Measurements from ENCODE around the gene RPL39. TPM values are rescaled to one million over a fixed set of nuclear protein-coding genes. Genes with fewer than 3 reads are reported as not detected.
A peak's percentile ranks its signal among the peaks of the same experiment; 100 is the strongest.

The RPL39 gene
- total RNA-seq, 1 donor from 2014 or later, result 1,492 TPM

- DNase-seq (ENCODE audit: low read depth), result no peak
- H3K4me1 ChIP-seq (ENCODE audit: insufficient read depth, low read length), result peaks cover 3% of the 10 kb centered on the region
- H3K4me2 ChIP-seq (ENCODE audit: low read length), result no peak overlapping the region
- Mint-ChIP-seq H3K9me3 (ENCODE audit: unreplicated experiment) (no peaks in the 10 kb centered on the region), H3K27ac (ENCODE audit: unreplicated experiment) (no peak overlapping the region), H3K27me3 (ENCODE audit: low read depth, unreplicated experiment) (peaks cover 11% of the 10 kb centered on the region), H3K4me3 (ENCODE audit: unreplicated experiment) (peak overlapping the region; percentile 83), H3K36me3 (ENCODE audit: low read depth, unreplicated experiment) (no peaks in the 10 kb centered on the region), H3K4me1 (ENCODE audit: low read depth, unreplicated experiment) (peaks cover 8% of the 10 kb centered on the region)
- H3K9me3 ChIP-seq (ENCODE audit: insufficient read depth, low read depth, low read length), result no peaks in the 10 kb centered on the region
- H3K4me3 ChIP-seq (ENCODE audit: insufficient read depth, low read depth, low read length), result no peak overlapping the region
- no peaks in the 10 kb centered on the region for H3K27me3 ChIP-seq (ENCODE audit: insufficient read depth, low read length)
- H3K79me2 ChIP-seq (ENCODE audit: insufficient read depth, low read length), result no peaks in the 10 kb centered on the region
- no peaks in the 10 kb centered on the region for H4K20me1 ChIP-seq (ENCODE audit: insufficient read depth, low read length)
- no peaks in the 10 kb centered on the region for H3K36me3 ChIP-seq (ENCODE audit: insufficient read depth, low read length)
- peak; percentile 5 for FAIRE-seq
- TF ChIP-seq EZH2 (IDR thresholded peaks at IDR 0.05; ENCODE audit: insufficient read depth, low read length) (no peak), CTCF (IDR thresholded peaks at IDR 0.05; ENCODE audit: insufficient read depth, low read depth, low read length) (no peak)
- H3K27ac ChIP-seq (ENCODE audit: low read depth, low read length), result no peak overlapping the region
- no peak overlapping the region for H2AFZ ChIP-seq (ENCODE audit: low read depth, low read length)
- H3K9ac ChIP-seq (ENCODE audit: low read length), result no peak overlapping the region
These were observed 34.3 kb downstream of the RPL39 start for GRCh38 chrX:119756926-119757635.

- FAIRE-seq (no peak), DNase-seq (ENCODE audit: low read depth) (no peak)
- no peaks in the 10 kb centered on the region for H3K9me3 ChIP-seq (ENCODE audit: insufficient read depth, low read depth, low read length)
- no peaks in the 10 kb centered on the region for H3K27me3 ChIP-seq (ENCODE audit: insufficient read depth, low read length)
- H3K4me3 Mint-ChIP-seq (ENCODE audit: unreplicated experiment), result no peak overlapping the region
- H3K27ac Mint-ChIP-seq (ENCODE audit: unreplicated experiment), result peak overlapping the region; percentile 37
- H2AFZ ChIP-seq (ENCODE audit: low read depth, low read length), result no peak overlapping the region
- no peak for TF ChIP-seq EZH2 (IDR thresholded peaks at IDR 0.05; ENCODE audit: insufficient read depth, low read length)
- TF ChIP-seq CTCF (IDR thresholded peaks at IDR 0.05; ENCODE audit: insufficient read depth, low read depth, low read length), result no peak
- peaks cover 8% of the 10 kb centered on the region for H3K4me1 Mint-ChIP-seq (ENCODE audit: low read depth, unreplicated experiment)
- H3K27ac ChIP-seq (ENCODE audit: low read depth, low read length), result no peak overlapping the region
- no peaks in the 10 kb centered on the region for H3K9me3 Mint-ChIP-seq (ENCODE audit: unreplicated experiment)
- H3K27me3 Mint-ChIP-seq (ENCODE audit: low read depth, unreplicated experiment), result peaks cover 12% of the 10 kb centered on the region
- H3K4me1 ChIP-seq (ENCODE audit: insufficient read depth, low read length), result peaks cover 3% of the 10 kb centered on the region
- no peaks in the 10 kb centered on the region for H3K79me2 ChIP-seq (ENCODE audit: insufficient read depth, low read length)
- no peaks in the 10 kb centered on the region for H3K36me3 ChIP-seq (ENCODE audit: insufficient read depth, low read length)
- H3K4me3 ChIP-seq (ENCODE audit: insufficient read depth, low read depth, low read length), result no peak overlapping the region
- no peaks in the 10 kb centered on the region for H3K36me3 Mint-ChIP-seq (ENCODE audit: low read depth, unreplicated experiment)
- H4K20me1 ChIP-seq (ENCODE audit: insufficient read depth, low read length), result no peaks in the 10 kb centered on the region
- no peak overlapping the region for H3K9ac ChIP-seq (ENCODE audit: low read length)
- no peak overlapping the region for H3K4me2 ChIP-seq (ENCODE audit: low read length)
These were observed 35.4 kb downstream of the RPL39 start for GRCh38 chrX:119755981-119756533.
